GM23338 (cell line): ENCODE results near the gene TMEM123. TPM values are rescaled to one million over a fixed set of nuclear protein-coding genes. Genes with fewer than 3 reads are reported as not detected.

Source experiments
- CREB1 ChIP-seq: fragments of 250-450 bp; sonication (Bioruptor Pico); IDR thresholded peaks from 2 replicates; pipeline ENCODE4 v1.5.0; 2020; ENCODE audit warnings: low read depth, mild to moderate bottlenecking, moderate library complexity
- CTCF ChIP-seq, 2 experiments: fragments of 200-600 bp in 1 of 2; sonication (generic) in 1 of 2; conservative IDR thresholded peaks; 2 replicates each; pipeline versions ENCODE4 v1.5.1 to v1.6.1; 2016 to 2017; ENCODE audit warnings: antibody characterized with exemption in 2 of 2, low read depth in 2 of 2, mild to moderate bottlenecking in 2 of 2, moderate library complexity in 1 of 2
- ETS1 ChIP-seq: IDR thresholded peaks from 2 replicates; pipeline ENCODE4 v1.6.1; 2016; ENCODE audit warnings: antibody characterized with exemption
- EZH2 ChIP-seq: fragments of 200-600 bp; sonication (generic); IDR thresholded peaks from one replicate; pipeline ENCODE4 v1.8.0; 2017; ENCODE audit warnings: antibody characterized with exemption, mild to moderate bottlenecking, low read depth; ENCODE audit not compliant: unreplicated experiment
- EZH2phosphoT487 ChIP-seq: fragments of 200-600 bp; sonication (generic); IDR thresholded peaks from one replicate; pipeline ENCODE4 v1.8.1; 2018; ENCODE audit warnings: antibody characterized with exemption; ENCODE audit not compliant: unreplicated experiment
- NANOG ChIP-seq: IDR thresholded peaks from 2 replicates; pipeline ENCODE4 v1.6.1; 2016; ENCODE audit warnings: antibody characterized with exemption, borderline replicate concordance
- POLR2AphosphoS5 ChIP-seq: IDR thresholded peaks from 2 replicates; pipeline ENCODE4 v1.6.1; 2016; ENCODE audit warnings: antibody characterized with exemption, low read depth
- ZNF114 ChIP-seq: fragments of 250-450 bp; sonication (Bioruptor Pico); IDR thresholded peaks from 2 replicates; pipeline ENCODE4 v1.5.0; 2020; ENCODE audit warnings: mild to moderate bottlenecking, moderate library complexity
- ZNF331 ChIP-seq: fragments of 250-450 bp; sonication (Bioruptor Pico); IDR thresholded peaks from 2 replicates; pipeline ENCODE4 v1.5.0; 2020; ENCODE audit warnings: low read depth, mild to moderate bottlenecking, moderate library complexity
- ZNF462 ChIP-seq: fragments of 250-450 bp; sonication (Bioruptor Pico); IDR thresholded peaks from 2 replicates; pipeline ENCODE4 v1.5.0; 2020; ENCODE audit warnings: mild to moderate bottlenecking, moderate library complexity
- polyA plus RNA-seq: library from polyadenylated mRNA; unstranded; fragments of >200 nt; fragmentation: Nextera tagmentation; extraction: Ambion mirVana; gene quantifications from 2 replicates; pipeline ENCODE4 v1.2.1, GENCODE V29; 2016
- total RNA-seq: library from RNA; depleted of rRNA; stranded (reverse); fragments of >200 nt; shearing (Covaris generic); gene quantifications from 2 replicates; pipeline ENCODE4 v1.2.3, GENCODE V29; 2014

TMEM123 gene
- total and polyA plus RNA-seq, 2 experiments from 2014 or later: 44.1 to 61.0 TPM

- TF ChIP-seq ZNF462 (CRISPR knock-in tag): no peak
- no peak for TF ChIP-seq CREB1 (CRISPR knock-in tag)
- no peak for TF ChIP-seq EZH2
- no peak for TF ChIP-seq ETS1
- no peak for TF ChIP-seq POLR2AphosphoS5
- no peak for TF ChIP-seq ZNF331 (CRISPR knock-in tag)
- no peak for TF ChIP-seq CTCF (conservative IDR thresholded peaks at IDR 0.05; ENCODE audit: low read depth in 2 of 2)
- no peak for TF ChIP-seq ZNF114
- no peak for TF ChIP-seq EZH2phosphoT487
- TF ChIP-seq NANOG: no peak
Observed at GRCh38 chr11:102449651-102450570, 2.7 kb downstream of the TMEM123 start (continued).
